DMS153 treated with DMSO at 0.1 percent for 48 hours (cell line): ENCODE measurements around the gene RPS6KA2.

ENCODE experiments used
- DNase-seq: peaks from one replicate; lab custom pipeline; 2025; ENCODE audit not compliant: unreplicated experiment; lab: John Stamatoyannopoulos, UW

Gene RPS6KA2

GRCh38 chr6:166627033-166627874 lies at the start of gene RPS6KA2:
RPS6KA2 (minus strand) TSS chr6:166627251; CDS start chr6:166627019, 232 bp downstream.
- DNase-seq: peak; percentile 96

DNA sequence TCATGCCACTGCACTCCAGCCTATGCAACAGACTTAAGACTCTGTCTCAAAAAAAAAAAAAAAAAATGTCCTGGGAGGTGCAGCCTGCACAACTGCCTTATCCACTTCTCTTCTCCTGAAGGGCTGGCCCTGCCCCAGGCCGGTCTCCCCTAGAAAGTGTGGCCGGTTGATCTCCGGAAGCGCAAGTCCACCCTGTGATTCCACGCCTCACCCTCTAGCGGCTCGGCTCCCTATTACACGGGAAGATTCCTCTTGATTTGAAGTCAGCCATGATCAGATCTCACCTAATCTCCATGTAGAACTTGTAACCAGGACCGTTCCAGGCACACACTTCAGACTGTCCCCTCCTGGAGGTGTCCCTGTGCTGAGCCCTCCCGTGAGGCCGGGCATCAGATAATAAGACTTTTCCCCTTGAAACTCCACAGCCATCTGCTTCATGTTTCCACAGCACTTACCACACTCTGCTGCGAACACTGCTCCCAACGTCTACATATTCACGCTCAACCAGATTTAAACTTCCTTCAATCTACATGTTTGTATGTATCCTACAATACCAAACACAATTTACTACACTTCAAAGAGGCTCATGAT lies 49.3 kb upstream of the RPS6KA2 start:
- DNase-seq: no peak

GRCh38 chr6:166675736-166676135 lies 48.7 kb upstream of the RPS6KA2 start:
- DNase-seq: no peak

DNA sequence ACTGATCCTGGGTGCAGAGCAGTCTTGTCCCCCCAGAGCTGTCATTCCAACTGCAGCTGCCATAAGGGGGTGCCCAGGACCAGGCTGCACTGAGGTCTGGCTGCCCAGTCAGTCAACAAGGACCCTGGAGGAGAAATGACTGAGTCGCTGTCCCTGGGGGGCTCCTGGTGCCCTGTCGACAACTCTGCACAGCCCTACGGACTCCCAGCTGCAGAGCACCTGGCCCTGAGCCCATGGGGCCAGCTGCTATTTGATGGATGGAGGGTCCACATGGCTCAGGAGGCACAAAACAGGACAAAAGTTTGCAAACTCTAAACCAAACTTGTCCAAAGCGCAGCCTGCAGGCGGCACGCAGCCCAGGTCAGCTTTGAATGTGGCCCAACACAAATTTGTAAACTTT lies 46.3 kb upstream of the RPS6KA2 start:
- no peak for DNase-seq

- DNase-seq: no peak
Measured at GRCh38 chr6:166672624-166673206, 45.7 kb upstream of the RPS6KA2 start.

- no peak for DNase-seq
Measured at GRCh38 chr6:166672146-166672545, 45.1 kb upstream of the RPS6KA2 start.

GRCh38 chr6:166671434-166672081 lies 44.5 kb upstream of the RPS6KA2 start:
- DNase-seq: no peak

DNA sequence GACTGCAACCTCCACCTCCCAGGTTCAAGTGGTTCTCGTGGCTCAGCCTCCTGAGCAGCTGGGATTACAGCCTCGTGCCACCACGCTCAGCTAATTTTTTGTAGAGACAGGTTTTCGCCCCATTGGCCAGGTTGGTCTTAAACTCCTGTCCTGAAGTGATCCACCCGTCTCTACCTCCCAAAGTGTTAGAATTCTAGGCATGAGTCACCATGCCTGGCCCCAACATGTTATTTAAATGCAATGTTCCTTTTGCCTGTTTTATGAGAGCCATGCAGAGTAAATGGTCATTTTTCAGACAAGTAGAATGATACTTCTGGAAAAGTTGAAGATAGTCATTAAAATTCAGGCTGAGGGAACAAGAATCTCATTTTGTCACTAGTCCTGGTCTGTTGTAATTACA lies 43.8 kb upstream of the RPS6KA2 start:
- DNase-seq: no peak

DNA sequence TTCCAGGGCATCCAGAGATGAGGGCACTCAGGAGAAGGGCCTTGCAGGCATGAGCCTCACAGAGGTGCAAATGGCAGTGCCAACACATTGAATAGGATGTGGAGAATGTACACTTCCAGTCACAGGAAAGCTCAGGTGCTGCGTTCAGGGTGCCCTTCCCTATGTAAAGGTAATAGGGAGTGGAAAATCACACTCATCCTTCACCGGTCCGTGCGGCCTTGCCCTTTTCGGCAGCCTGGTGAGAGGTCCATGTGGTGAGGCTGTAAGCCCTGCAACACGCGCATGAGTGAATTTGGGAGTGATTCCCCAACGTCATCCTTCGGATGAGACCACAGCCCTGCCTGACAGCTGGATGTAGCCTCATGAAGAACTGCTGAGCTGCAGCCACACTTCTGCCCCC lies 43.0 kb upstream of the RPS6KA2 start:
- DNase-seq: no peak

- DNase-seq: no peak
Measured at GRCh38 chr6:166667796-166668610, 41.0 kb upstream of the RPS6KA2 start.

- DNase-seq: no peak
Measured at GRCh38 chr6:166664135-166664534, 37.1 kb upstream of the RPS6KA2 start.

- DNase-seq: no peak
Measured at GRCh38 chr6:166663568-166663967, 36.5 kb upstream of the RPS6KA2 start.

DNA sequence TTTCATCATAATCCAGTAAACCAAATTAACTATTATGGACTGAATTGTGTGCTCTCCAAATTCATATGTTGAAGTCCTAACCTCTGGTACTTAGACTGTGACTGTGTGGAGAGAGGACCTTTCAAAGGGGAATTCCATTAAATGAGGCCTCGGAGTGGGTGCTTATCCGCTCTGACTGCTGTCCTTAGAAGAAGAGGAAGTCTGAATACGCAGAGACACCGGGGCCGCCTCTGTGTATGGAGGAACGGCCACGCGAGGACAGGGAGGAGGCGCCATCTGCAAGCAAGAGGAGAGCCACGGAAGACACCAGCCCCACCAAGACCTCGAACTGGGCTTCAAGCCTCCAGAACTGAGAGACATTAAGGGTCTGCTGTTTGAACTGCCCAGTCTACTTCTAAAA lies 35.6 kb upstream of the RPS6KA2 start:
- no peak for DNase-seq

GRCh38 chr6:166661327-166662085 lies 34.5 kb upstream of the RPS6KA2 start:
- DNase-seq: no peak

DNA sequence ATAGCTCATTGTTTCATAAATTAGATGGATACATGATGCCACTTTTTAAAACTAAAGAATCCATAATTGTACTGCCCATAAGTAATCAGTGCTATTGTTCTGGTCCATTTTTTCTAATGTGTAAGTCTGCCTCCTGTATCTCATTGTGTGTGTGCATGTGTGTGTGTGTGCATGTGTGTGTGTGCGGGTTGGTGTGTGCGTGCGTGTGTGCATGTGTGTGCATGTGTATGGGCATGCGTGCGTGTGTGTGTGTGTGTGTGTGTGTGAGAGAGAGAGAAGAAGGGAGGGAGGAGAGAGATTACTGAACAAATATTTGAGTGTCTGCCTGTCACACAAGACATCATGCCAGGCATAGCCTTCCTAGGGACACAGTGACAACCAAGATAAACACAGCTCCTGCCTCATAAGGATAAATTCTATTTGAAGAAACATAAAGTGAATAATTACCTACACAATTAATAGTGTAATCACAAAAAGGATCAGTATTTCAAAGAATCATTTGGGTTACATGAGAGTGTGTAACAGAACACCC lies 33.2 kb upstream of the RPS6KA2 start:
- DNase-seq: no peak

DNA sequence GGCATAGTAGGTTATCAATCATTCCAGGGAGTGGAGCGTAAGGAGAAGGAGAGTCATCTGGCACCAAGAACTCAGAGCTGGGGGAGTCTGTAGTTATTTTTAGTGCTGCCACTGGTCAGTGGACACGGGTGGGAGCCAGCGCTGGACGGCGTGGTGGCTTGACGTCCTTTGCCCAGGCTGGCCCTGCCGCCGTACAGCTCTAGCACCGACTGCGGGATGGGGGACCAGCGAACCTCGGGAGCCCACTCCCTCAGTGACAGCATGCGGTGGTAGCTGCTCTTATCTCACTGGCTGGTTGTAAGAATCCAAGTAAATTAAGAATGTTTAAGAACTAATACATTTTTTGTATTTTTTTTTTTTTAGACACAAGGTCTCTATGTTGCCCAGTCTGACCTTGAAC lies 32.5 kb upstream of the RPS6KA2 start:
- no peak for DNase-seq

DNA sequence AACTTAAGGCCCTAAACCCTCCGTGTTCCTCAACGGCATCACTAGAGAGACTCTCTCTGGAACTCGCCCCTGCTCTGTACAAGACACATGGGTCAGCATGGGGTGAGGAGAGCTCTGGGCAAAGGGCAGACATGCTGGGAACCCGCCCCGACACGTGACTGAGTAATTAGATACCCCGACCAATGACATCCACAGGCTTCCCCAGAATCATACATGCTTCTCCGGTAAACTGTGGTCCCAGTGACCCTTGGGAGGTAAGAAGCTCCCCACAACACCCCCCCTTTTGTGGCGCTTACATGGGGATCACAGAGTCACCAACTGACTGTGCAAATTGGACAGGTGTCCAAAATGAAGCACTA lies 31.7 kb upstream of the RPS6KA2 start:
- DNase-seq: no peak

DNA sequence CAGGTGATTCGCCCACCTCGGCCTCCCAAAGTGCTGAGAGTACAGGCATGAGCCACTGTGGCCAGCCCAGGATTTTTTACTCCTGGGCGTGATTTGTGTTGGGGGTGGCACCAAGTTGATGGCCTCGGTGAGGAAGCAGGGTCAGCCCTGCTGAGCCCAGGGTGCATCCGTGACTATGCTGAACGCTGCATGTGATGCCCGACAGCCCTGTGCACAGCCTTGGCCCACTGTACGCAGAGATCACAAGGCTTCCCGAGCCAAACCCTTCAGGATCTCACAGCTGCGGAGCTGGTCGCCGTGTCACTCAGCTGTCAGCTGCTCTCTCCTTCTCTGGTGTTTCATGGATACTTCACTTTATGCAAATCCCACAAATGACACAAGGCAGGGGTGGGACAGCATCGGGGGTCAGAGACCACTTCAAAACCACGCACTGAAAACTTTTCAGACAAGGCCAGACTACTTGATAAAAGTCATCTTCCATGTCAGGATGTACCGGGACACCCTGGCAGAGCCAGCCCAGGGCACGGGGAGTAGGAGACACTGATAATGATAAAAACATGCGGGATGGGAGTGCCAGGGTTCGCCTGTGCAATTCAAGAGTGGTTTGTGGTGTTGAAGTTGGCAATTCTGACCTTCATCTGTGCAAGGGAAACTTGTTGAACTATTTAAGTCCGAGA lies 31.2 kb upstream of the RPS6KA2 start:
- DNase-seq: no peak

DNA sequence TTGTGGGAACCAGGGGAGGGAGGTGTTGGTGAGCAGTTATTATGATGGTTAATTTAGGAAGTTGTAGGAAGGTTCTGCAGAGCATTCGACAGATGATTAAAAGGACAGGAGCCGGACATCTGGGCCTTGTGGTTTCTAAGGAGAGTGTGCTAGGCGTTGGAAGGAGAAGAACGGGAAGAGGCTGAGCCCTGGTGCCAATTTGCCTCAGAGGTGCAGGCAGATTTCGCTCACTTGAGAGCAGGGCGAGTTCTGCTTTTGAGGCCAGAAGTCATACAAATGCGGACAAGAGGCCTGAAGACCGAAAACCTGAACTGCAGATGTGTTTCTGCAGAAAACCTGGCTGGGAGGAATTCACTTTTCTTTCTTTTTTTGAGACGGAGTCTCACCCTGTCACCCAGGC lies 30.5 kb upstream of the RPS6KA2 start:
- DNase-seq: no peak
